GM20431 (cell line): ENCODE measurements around the gene FFAR4.
"Not testable (repeated sequence)": the region's sequence is repeated elsewhere in the genome, so short reads cannot be mapped to it uniquely, and the experiment has no call there.

Source experiments
- in situ Hi-C: fragments of 300-500 bp; cut with MseI, MboI; formaldehyde crosslinking; loops from one replicate; pipeline ENCODE4 v1.15.0; 2020; ENCODE audit warnings: low sequenced_read_pairs; ENCODE audit not compliant: unreplicated experiment

FFAR4 gene

GRCh38 chr10:93566435-93567276, at the start of gene FFAR4:
Gene FFAR4, plus strand, starts transcription at chr10:93566665. Its CDS starts 56 bp downstream, at chr10:93566721.
- in situ Hi-C loops: no loop called here

GRCh38 chr10:93518531-93518930, 47.9 kb upstream of the FFAR4 start:
- in situ Hi-C loops: loop anchor here (10.0 kb wide), 1 partner anchor 144 kb away; no protein-coding TSS in a partner anchor

GRCh38 chr10:93535293-93535692, 31.2 kb upstream of the FFAR4 start:
- in situ Hi-C loops: no loop called here

- in situ Hi-C loops: not testable (repeated sequence)
Observed at GRCh38 chr10:93540871-93541270, 25.6 kb upstream of the FFAR4 start.

- in situ Hi-C loops: no loop called here
Observed at GRCh38 chr10:93541402-93542357, 24.8 kb upstream of the FFAR4 start.

- in situ Hi-C loops: no loop called here
Observed at GRCh38 chr10:93542358-93542791, 24.1 kb upstream of the FFAR4 start.

GRCh38 chr10:93546995-93547394, 19.5 kb upstream of the FFAR4 start:
- in situ Hi-C loops: not testable (repeated sequence)

- in situ Hi-C loops: no loop called here
Observed at GRCh38 chr10:93547522-93547921, 18.9 kb upstream of the FFAR4 start.

- in situ Hi-C loops: no loop called here
Observed at GRCh38 chr10:93548376-93549071, 17.9 kb upstream of the FFAR4 start.

GRCh38 chr10:93550606-93551005, 15.9 kb upstream of the FFAR4 start:
- in situ Hi-C loops: no loop called here

GRCh38 chr10:93552780-93553179, 13.7 kb upstream of the FFAR4 start:
- in situ Hi-C loops: no loop called here

GRCh38 chr10:93553482-93554315, 12.8 kb upstream of the FFAR4 start:
- in situ Hi-C loops: no loop called here

- in situ Hi-C loops: no loop called here
Observed at GRCh38 chr10:93554316-93554663, 12.2 kb upstream of the FFAR4 start.

- in situ Hi-C loops: no loop called here
Observed at GRCh38 chr10:93554760-93555432, 11.6 kb upstream of the FFAR4 start.

- in situ Hi-C loops: no loop called here
Observed at GRCh38 chr10:93559490-93559889, 7.0 kb upstream of the FFAR4 start.

GRCh38 chr10:93560541-93560940, 5.9 kb upstream of the FFAR4 start:
- in situ Hi-C loops: no loop called here

GRCh38 chr10:93565446-93565845, 1.0 kb upstream of the FFAR4 start:
- in situ Hi-C loops: no loop called here

- in situ Hi-C loops: no loop called here
Observed at GRCh38 chr10:93567277-93568104, 1.0 kb downstream of the FFAR4 start.
